GM19035 (cell line): Measurements from ENCODE around the gene C1orf226.

Experiments used
- ATAC-seq: cut with Tn5 transposase; IDR thresholded peaks from one replicate; pipeline ENCODE4 v1.9.1; 2021; ENCODE audit not compliant: unreplicated experiment

C1orf226 gene

GRCh38 chr1:162384116-162384515 is 2.6 kb downstream of the C1orf226 start:
- ATAC-seq, result no peak

GRCh38 chr1:162384601-162385279 is 3.2 kb downstream of the C1orf226 start:
- ATAC-seq, result no peak

- no peak for ATAC-seq
Observed at GRCh38 chr1:162385280-162385623, 3.7 kb downstream of the C1orf226 start.

- no peak for ATAC-seq
Observed at GRCh38 chr1:162385702-162386101, 4.2 kb downstream of the C1orf226 start.

GRCh38 chr1:162386292-162387225 is 5.0 kb downstream of the C1orf226 start:
- no peak for ATAC-seq

- ATAC-seq, result no peak
Observed at GRCh38 chr1:162387226-162388082, 5.9 kb downstream of the C1orf226 start.

- ATAC-seq, result no peak
Observed at GRCh38 chr1:162388083-162388594, 6.6 kb downstream of the C1orf226 start.

GRCh38 chr1:162388615-162389014 is 7.1 kb downstream of the C1orf226 start:
- ATAC-seq, result no peak

- no peak for ATAC-seq
Observed at GRCh38 chr1:162389021-162389818, 7.7 kb downstream of the C1orf226 start.

- no peak for ATAC-seq
Observed at GRCh38 chr1:162389971-162390370, 8.4 kb downstream of the C1orf226 start.

GRCh38 chr1:162390396-162391185 is 9.1 kb downstream of the C1orf226 start:
- ATAC-seq, result no peak

GRCh38 chr1:162391790-162392563 is 10.4 kb downstream of the C1orf226 start:
- ATAC-seq, result peak; percentile 55

GRCh38 chr1:162396201-162396906 is 14.8 kb downstream of the C1orf226 start:
- ATAC-seq, result no peak

- no peak for ATAC-seq
Observed at GRCh38 chr1:162397039-162397448, 15.5 kb downstream of the C1orf226 start.

GRCh38 chr1:162397943-162398560 is 16.5 kb downstream of the C1orf226 start:
- no peak for ATAC-seq

- no peak for ATAC-seq
Observed at GRCh38 chr1:162398999-162399580, 17.6 kb downstream of the C1orf226 start.

- ATAC-seq, result no peak
Observed at GRCh38 chr1:162400790-162401355, 19.3 kb downstream of the C1orf226 start.
